HG03175 (cell line): Measurements from ENCODE around the gene WDR18.

Source experiments
- ATAC-seq: cut with Tn5 transposase; IDR thresholded peaks from one replicate; pipeline ENCODE4 v1.9.1; 2021; ENCODE audit warnings: mild to moderate bottlenecking, moderate library complexity; ENCODE audit not compliant: unreplicated experiment

The WDR18 gene

DNA sequence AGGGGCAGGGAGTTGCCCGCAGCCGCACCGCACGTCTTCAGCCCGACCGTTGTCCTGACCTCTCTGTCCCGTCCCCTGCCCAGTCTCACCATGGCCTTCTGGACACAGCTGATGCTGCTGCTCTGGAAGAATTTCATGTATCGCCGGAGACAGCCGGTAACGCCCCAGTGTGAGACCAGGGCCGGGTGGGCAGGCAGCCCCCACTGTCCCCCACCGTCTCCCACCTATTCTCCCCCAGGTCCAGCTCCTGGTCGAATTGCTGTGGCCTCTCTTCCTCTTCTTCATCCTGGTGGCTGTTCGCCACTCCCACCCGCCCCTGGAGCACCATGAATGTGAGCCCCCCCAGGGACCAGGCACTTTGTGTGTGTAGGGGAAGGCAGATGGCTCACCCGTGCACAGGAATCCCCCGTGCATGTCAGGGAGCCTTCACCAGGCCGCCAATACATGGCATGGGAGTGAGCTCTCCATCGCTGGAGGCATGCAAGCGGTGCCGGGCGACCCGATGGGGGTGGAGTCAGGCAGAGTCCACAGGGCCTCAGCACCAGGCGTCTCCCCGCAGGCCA, 57.2 kb downstream of the WDR18 start:
- ATAC-seq: no peak

DNA sequence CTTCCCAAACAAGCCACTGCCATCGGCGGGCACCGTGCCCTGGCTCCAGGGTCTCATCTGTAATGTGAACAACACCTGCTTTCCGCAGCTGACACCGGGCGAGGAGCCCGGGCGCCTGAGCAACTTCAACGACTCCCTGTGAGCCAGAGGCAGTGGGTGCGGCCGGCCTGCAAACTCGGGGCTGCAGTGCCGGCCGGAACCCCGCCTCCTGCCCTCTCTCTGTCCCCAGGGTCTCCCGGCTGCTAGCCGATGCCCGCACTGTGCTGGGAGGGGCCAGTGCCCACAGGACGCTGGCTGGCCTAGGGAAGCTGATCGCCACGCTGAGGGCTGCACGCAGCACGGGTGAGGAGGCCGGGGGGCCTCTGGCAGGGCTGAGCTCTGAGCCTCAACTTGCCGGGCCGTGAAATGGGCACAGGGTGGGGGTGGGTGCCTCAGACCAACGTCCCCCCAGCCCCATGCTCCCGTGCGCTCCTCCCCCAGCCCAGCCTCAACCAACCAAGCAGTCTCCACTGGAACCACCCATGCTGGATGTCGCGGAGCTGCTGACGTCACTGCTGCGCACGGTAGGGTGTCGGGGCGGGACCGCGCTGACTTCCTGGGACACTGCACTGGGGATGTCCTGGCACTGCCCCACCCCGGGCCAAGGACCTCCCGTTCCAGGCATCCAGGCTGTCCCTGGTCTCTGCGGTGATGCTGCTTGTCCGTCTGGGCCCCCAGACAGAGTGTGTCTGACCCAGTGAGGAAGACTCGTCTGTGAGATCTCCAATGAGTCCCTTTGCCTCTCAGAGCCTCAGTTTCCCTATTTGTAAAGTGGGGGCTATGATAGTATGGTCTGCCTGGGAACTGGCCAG, 57.9 kb downstream of the WDR18 start:
- no peak for ATAC-seq

DNA sequence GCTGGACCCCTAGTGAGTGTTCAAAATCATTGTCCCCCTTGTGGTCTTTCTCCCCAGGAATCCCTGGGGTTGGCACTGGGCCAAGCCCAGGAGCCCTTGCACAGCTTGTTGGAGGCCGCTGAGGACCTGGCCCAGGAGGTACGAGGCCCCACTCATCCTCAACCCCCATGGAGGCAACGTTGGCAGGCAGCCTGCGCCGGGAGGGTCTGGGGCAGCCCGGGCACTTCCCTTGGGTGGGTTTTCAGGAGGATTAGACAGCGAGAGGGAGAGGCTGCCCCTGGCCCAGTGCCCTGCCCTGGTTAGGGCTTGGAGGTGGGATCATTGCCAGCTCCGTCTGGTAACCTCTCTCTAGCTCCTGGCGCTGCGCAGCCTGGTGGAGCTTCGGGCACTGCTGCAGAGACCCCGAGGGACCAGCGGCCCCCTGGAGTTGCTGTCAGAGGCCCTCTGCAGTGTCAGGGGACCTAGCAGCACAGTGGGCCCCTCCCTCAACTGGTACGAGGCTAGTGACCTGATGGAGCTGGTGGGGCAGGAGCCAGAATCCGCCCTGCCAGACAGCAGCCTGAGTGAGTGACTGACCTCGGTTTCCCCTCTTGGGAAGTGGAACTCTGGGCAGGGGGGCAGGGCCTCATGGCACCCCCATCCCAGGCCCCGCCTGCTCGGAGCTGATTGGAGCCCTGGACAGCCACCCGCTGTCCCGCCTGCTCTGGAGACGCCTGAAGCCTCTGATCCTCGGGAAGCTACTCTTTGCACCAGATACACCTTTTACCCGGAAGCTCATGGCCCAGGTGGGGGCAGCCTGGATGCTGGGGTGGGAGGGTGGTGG, 58.8 kb downstream of the WDR18 start:
- no peak for ATAC-seq
